Measurements from ENCODE around the gene PRDM16. TPM values are rescaled to one million over a fixed set of nuclear protein-coding genes. Genes with fewer than 3 reads are reported as not detected.
"Not testable (repeated sequence)": the region's sequence is repeated elsewhere in the genome, so short reads cannot be mapped to it uniquely, and the experiment has no call there.

PRDM16 gene
- total RNA-seq, 1 donor from 2014 or later: 15.9 TPM

GRCh38 chr1:3162322-3162882 lies 93.4 kb downstream of the PRDM16 start:
- no peak for DNase-seq (ENCODE audit: low spot score)

GRCh38 chr1:3163356-3163755 lies 94.4 kb downstream of the PRDM16 start:
- DNase-seq (ENCODE audit: low spot score): no peak

GRCh38 chr1:3164671-3165070 lies 95.7 kb downstream of the PRDM16 start:
- no peak for DNase-seq (ENCODE audit: low spot score)

- not testable (repeated sequence) for DNase-seq (ENCODE audit: low spot score)
These were observed 96.2 kb downstream of the PRDM16 start for GRCh38 chr1:3165189-3165588.

GRCh38 chr1:3166206-3166918 lies 97.4 kb downstream of the PRDM16 start:
- no peak for DNase-seq (ENCODE audit: low spot score)

- DNase-seq (ENCODE audit: low spot score): no peak
These were observed 98.3 kb downstream of the PRDM16 start for GRCh38 chr1:3167255-3167654.

GRCh38 chr1:3168678-3169077 lies 99.7 kb downstream of the PRDM16 start:
- no peak for DNase-seq (ENCODE audit: low spot score)

GRCh38 chr1:3169665-3170356 lies 100.8 kb downstream of the PRDM16 start:
- no peak for DNase-seq (ENCODE audit: low spot score)

- peak; percentile 82 for DNase-seq (ENCODE audit: low spot score)
These were observed 101.8 kb downstream of the PRDM16 start for GRCh38 chr1:3170561-3171453.

- DNase-seq (ENCODE audit: low spot score): no peak
These were observed 102.8 kb downstream of the PRDM16 start for GRCh38 chr1:3171761-3172160.

GRCh38 chr1:3172431-3173380 lies 103.7 kb downstream of the PRDM16 start:
- no peak for DNase-seq (ENCODE audit: low spot score)

GRCh38 chr1:3173381-3173980 lies 104.5 kb downstream of the PRDM16 start:
- DNase-seq (ENCODE audit: low spot score): no peak

- DNase-seq (ENCODE audit: low spot score): peak; percentile 83
These were observed 105.7 kb downstream of the PRDM16 start for GRCh38 chr1:3174487-3175247.

GRCh38 chr1:3175486-3175885 lies 106.5 kb downstream of the PRDM16 start:
- DNase-seq (ENCODE audit: low spot score): no peak

GRCh38 chr1:3176028-3176427 lies 107.0 kb downstream of the PRDM16 start:
- no peak for DNase-seq (ENCODE audit: low spot score)

- DNase-seq (ENCODE audit: low spot score): no peak
These were observed 107.8 kb downstream of the PRDM16 start for GRCh38 chr1:3176820-3177219.

GRCh38 chr1:3178279-3178678 lies 109.3 kb downstream of the PRDM16 start:
- DNase-seq (ENCODE audit: low spot score): no peak

GRCh38 chr1:3179471-3179870 lies 110.5 kb downstream of the PRDM16 start:
- no peak for DNase-seq (ENCODE audit: low spot score)

- no peak for DNase-seq (ENCODE audit: low spot score)
These were observed 111.9 kb downstream of the PRDM16 start for GRCh38 chr1:3180915-3181314.

- no peak for DNase-seq (ENCODE audit: low spot score)
These were observed 113.0 kb downstream of the PRDM16 start for GRCh38 chr1:3181956-3182355.
